ENCODE measurements around the gene GNAT1.

The GNAT1 gene

DNA sequence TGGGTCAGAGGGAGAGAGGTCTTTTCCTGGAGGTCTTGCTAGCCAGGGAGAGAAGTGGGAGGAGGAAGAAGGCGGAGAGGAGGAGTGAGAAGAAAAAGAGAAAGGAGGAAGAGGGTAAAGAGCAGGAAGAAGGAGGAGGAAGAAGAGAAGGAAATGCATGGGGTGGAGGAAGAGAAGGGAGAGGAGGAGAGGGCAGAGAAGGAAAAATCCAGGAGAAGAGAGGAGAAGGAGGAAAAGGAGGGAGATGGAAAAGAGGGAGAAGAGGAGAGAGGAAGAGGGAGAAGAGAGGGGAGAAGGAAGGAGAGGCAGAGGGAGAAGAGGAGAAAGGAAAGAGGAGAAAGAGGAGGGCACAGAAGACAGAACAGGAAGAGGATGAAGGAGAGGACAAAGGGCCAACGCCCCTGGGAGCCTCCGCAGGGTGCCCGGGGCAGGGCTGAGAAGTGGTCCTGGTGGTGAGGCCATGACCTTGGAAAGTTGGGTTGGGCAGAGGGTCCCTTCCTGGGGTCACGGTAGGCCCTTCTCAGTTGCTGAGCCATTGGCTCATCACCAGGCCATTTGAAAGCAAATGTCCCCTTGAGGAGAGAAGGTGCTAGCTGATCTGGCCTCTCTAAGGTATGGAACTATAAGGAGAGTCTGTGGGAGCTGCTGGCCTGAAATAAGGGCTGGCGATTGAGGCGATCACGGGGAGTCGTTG lies 37.5 kb upstream of the GNAT1 start:
- TF ChIP-seq, protein P1, sequence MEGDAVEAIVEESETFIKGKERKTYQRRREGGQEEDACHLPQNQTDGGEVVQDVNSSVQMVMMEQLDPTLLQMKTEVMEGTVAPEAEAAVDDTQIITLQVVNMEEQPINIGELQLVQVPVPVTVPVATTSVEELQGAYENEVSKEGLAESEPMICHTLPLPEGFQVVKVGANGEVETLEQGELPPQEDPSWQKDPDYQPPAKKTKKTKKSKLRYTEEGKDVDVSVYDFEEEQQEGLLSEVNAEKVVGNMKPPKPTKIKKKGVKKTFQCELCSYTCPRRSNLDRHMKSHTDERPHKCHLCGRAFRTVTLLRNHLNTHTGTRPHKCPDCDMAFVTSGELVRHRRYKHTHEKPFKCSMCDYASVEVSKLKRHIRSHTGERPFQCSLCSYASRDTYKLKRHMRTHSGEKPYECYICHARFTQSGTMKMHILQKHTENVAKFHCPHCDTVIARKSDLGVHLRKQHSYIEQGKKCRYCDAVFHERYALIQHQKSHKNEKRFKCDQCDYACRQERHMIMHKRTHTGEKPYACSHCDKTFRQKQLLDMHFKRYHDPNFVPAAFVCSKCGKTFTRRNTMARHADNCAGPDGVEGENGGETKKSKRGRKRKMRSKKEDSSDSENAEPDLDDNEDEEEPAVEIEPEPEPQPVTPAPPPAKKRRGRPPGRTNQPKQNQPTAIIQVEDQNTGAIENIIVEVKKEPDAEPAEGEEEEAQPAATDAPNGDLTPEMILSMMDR (IDR thresholded peaks at IDR 0.05; ENCODE audit: low read depth, low read length): no peak
- no peak for TF ChIP-seq EZH2phosphoT487 (IDR thresholded peaks at IDR 0.05; ENCODE audit: low read depth)
- H4K20me1 ChIP-seq (ENCODE audit: insufficient read depth, low read length): no peaks in the 10 kb centered on the region
- H2AFZ ChIP-seq (ENCODE audit: low read depth, low read length): no peak overlapping the region
- H3K27ac ChIP-seq (ENCODE audit: low read length): no peak overlapping the region
- H3K36me3 ChIP-seq (replicated peaks; ENCODE audit: low read depth, low read length): no peaks in the 10 kb centered on the region
- no peak overlapping the region for H3K9ac ChIP-seq (ENCODE audit: low read length)
- no peaks in the 10 kb centered on the region for H3K9me3 ChIP-seq (ENCODE audit: insufficient read depth, low read length)
- peak overlapping the region; percentile 71 for H3K4me2 ChIP-seq (ENCODE audit: low read length)
- peak overlapping the region; percentile 69 for H3K4me3 ChIP-seq (ENCODE audit: low read length)
- no peaks in the 10 kb centered on the region for H3K79me2 ChIP-seq (ENCODE audit: low read length)
- H3K4me1 ChIP-seq (ENCODE audit: low read length): no peaks in the 10 kb centered on the region
- peaks cover 19% of the 10 kb centered on the region for H3K27me3 ChIP-seq (ENCODE audit: low read depth, low read length)

DNA sequence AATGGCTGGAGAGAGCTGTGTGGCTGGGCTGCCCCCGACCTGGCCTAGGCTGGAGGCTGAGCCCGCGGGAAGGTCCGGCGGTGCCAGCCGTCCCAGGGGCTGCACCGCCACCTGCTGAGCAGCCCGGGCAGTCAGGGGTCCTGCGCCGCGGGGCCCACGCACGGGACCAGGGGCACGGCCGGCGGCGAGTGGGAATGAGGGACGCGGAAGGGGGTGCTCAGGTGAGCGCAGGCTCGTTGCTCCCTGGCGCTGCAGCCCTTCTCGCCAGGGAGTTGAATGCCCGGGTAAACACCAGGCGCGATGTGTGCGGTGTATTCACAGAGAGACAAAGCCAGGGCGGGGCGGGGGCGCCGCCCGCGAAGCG lies 37.0 kb upstream of the GNAT1 start:
- H3K4me2 ChIP-seq (ENCODE audit: low read length): peak overlapping the region; percentile 71
- no peaks in the 10 kb centered on the region for H3K36me3 ChIP-seq (replicated peaks; ENCODE audit: low read depth, low read length)
- H3K79me2 ChIP-seq (ENCODE audit: low read length): no peaks in the 10 kb centered on the region
- no peak overlapping the region for H3K27ac ChIP-seq (ENCODE audit: low read length)
- no peak overlapping the region for H3K9ac ChIP-seq (ENCODE audit: low read length)
- H4K20me1 ChIP-seq (ENCODE audit: insufficient read depth, low read length): no peaks in the 10 kb centered on the region
- H3K4me3 ChIP-seq (ENCODE audit: low read length): peak overlapping the region; percentile 69
- H3K4me1 ChIP-seq (ENCODE audit: low read length): no peaks in the 10 kb centered on the region
- no peak for TF ChIP-seq EZH2phosphoT487 (IDR thresholded peaks at IDR 0.05; ENCODE audit: low read depth)
- TF ChIP-seq, protein P1 (IDR thresholded peaks at IDR 0.05; ENCODE audit: low read depth, low read length): peak; percentile 29
- H3K27me3 ChIP-seq (ENCODE audit: low read depth, low read length): peaks cover 19% of the 10 kb centered on the region
- H2AFZ ChIP-seq (ENCODE audit: low read depth, low read length): no peak overlapping the region
- no peaks in the 10 kb centered on the region for H3K9me3 ChIP-seq (ENCODE audit: insufficient read depth, low read length)

DNA sequence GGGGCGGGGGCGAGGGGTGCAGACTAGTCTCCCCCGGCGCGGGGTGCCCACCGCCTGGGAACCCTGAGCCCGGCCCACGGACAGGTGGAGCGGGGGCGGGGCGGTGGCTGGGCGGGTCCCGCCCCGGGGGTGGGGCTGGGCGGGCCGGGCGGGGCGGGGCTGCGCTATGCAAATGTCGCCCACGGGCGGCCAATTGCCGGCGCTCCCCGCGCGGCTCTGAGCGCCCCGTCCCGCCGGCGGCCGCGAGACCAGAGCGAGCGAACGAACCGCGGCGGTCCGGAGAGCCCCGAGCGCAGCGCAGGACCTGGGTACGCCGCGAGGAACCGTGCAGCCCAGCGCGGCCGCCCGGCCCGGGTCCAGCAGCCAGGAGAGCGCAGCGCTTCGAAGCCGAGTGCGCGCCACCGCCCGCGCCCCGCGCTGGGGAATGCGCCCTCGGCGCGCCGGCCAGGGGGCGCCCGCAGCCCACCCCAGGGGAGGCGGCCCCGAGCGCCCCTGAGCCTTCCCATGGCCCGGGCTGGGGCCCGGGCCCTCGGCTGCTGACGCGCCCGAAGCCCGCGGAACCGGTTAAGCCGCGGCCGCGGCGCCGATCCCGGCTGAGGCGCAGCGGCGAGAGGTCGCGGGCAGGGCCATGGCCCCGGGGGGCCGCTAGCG lies 36.4 kb upstream of the GNAT1 start, which contains the start of gene SEMA3F:
SEMA3F (plus strand) TSS at position 485 of the 651 bp plus-strand sequence. CDS start 4,299 bp downstream, outside the sequence.
- Histone ChIP-seq H3K79me2 (ENCODE audit: low read length) (no peaks in the 10 kb centered on the region), H3K4me2 (ENCODE audit: low read length) (peak within 1 kb of the TSS; percentile 71), H4K20me1 (ENCODE audit: insufficient read depth, low read length) (no peaks in the 10 kb centered on the region), H3K4me3 (ENCODE audit: low read length) (peak within 1 kb of the TSS; percentile 69), H3K9ac (ENCODE audit: low read length) (no peak within 1 kb of the TSS), H3K4me1 (ENCODE audit: low read length) (no peaks in the 10 kb centered on the region), H3K9me3 (ENCODE audit: insufficient read depth, low read length) (no peaks in the 10 kb centered on the region), H3K36me3 (replicated peaks; ENCODE audit: low read depth, low read length) (no peaks in the 10 kb centered on the region), H3K27ac (ENCODE audit: low read length) (no peak within 1 kb of the TSS), H3K27me3 (ENCODE audit: low read depth, low read length) (peaks cover 19% of the 10 kb centered on the region), H2AFZ (ENCODE audit: low read depth, low read length) (no peak within 1 kb of the TSS)
- no peak for TF ChIP-seq EZH2phosphoT487 (IDR thresholded peaks at IDR 0.05; ENCODE audit: low read depth)
- TF ChIP-seq, protein P1 (IDR thresholded peaks at IDR 0.05; ENCODE audit: low read depth, low read length): no peak

DNA sequence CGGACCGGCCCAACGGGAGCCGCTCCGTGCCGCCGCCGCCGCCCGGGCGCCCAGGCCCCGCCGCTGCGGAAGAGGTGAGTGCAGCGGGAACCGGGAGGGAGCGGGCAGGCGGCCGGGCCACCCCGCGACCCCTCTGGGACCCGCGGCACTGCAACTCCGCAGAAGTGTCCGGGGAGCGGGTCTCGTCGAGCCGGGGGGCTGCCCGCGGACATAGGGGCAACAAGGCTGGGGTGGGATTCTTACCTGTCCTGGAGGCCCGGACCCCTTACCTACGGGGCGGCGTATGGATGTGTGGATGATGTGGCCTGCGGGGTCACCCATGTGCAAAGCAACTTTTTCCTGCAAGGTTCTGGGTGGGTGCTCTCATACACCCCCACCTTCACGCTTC lies 35.9 kb upstream of the GNAT1 start:
- H3K79me2 ChIP-seq (ENCODE audit: low read length): no peaks in the 10 kb centered on the region
- H2AFZ ChIP-seq (ENCODE audit: low read depth, low read length): no peak overlapping the region
- H3K4me3 ChIP-seq (ENCODE audit: low read length): peak overlapping the region; percentile 25; the same call in 1 of the 2 replicates
- H3K4me1 ChIP-seq (ENCODE audit: low read length): no peaks in the 10 kb centered on the region
- TF ChIP-seq, protein P1 (IDR thresholded peaks at IDR 0.05; ENCODE audit: low read depth, low read length): no peak
- no peak for TF ChIP-seq EZH2phosphoT487 (IDR thresholded peaks at IDR 0.05; ENCODE audit: low read depth)
- peak overlapping the region; percentile 24; the same call in 1 of the 2 replicates for H3K4me2 ChIP-seq (ENCODE audit: low read length)
- H3K27me3 ChIP-seq (ENCODE audit: low read depth, low read length): peaks cover 19% of the 10 kb centered on the region
- H3K36me3 ChIP-seq (replicated peaks; ENCODE audit: low read depth, low read length): no peaks in the 10 kb centered on the region
- no peaks in the 10 kb centered on the region for H3K9me3 ChIP-seq (ENCODE audit: insufficient read depth, low read length)
- no peak overlapping the region for H3K9ac ChIP-seq (ENCODE audit: low read length)
- no peaks in the 10 kb centered on the region for H4K20me1 ChIP-seq (ENCODE audit: insufficient read depth, low read length)
- H3K27ac ChIP-seq (ENCODE audit: low read length): no peak overlapping the region

All from OCI-LY3 (cell line).